HG02798 (cell line): ENCODE measurements around the gene TAF12.
A peak's percentile ranks its signal among the peaks of the same experiment; 100 is the strongest.
"Not testable (repeated sequence)": the region's sequence is repeated elsewhere in the genome, so short reads cannot be mapped to it uniquely, and the experiment has no call there.

Source experiments
- ATAC-seq: cut with Tn5 transposase; IDR thresholded peaks from one replicate; pipeline ENCODE4 v1.9.1; 2021; ENCODE audit warnings: mild to moderate bottlenecking; ENCODE audit not compliant: unreplicated experiment, poor library complexity

The TAF12 gene

GRCh38 chr1:28586585-28587391, 56.1 kb downstream of the TAF12 start:
- not testable (repeated sequence) for ATAC-seq

GRCh38 chr1:28582248-28582615, 60.6 kb downstream of the TAF12 start:
- ATAC-seq = no peak

GRCh38 chr1:28581531-28582247, 61.2 kb downstream of the TAF12 start:
- ATAC-seq = peak; percentile 84

- ATAC-seq = peak; percentile 1
Measured at GRCh38 chr1:28580722-28581530, 61.9 kb downstream of the TAF12 start.

GRCh38 chr1:28579401-28579800, 63.5 kb downstream of the TAF12 start:
- ATAC-seq = no peak

- ATAC-seq = no peak
Measured at GRCh38 chr1:28578696-28579218, 64.1 kb downstream of the TAF12 start.

- ATAC-seq = no peak
Measured at GRCh38 chr1:28577738-28578536, 64.9 kb downstream of the TAF12 start.

- no peak for ATAC-seq
Measured at GRCh38 chr1:28577052-28577678, 65.7 kb downstream of the TAF12 start.

GRCh38 chr1:28573564-28573963, 69.3 kb downstream of the TAF12 start:
- ATAC-seq = no peak

- ATAC-seq = not testable (repeated sequence)
Measured at GRCh38 chr1:28572891-28573290, 70.0 kb downstream of the TAF12 start.

GRCh38 chr1:28571911-28572310, 71.0 kb downstream of the TAF12 start:
- ATAC-seq = no peak

GRCh38 chr1:28566931-28567330, 75.9 kb downstream of the TAF12 start:
- no peak for ATAC-seq

- no peak for ATAC-seq
Measured at GRCh38 chr1:28565726-28566125, 77.1 kb downstream of the TAF12 start.

GRCh38 chr1:28565040-28565439, 77.8 kb downstream of the TAF12 start:
- no peak for ATAC-seq

- no peak for ATAC-seq
Measured at GRCh38 chr1:28564310-28564709, 78.6 kb downstream of the TAF12 start.

- no peak for ATAC-seq
Measured at GRCh38 chr1:28560886-28561285, 82.0 kb downstream of the TAF12 start.
